ENCODE data around the gene SIK3. TPM values are rescaled to one million over a fixed set of nuclear protein-coding genes. Genes with fewer than 3 reads are reported as not detected.

Gene SIK3
- total RNA-seq, 2 donors from 2014 or later = 37.2 to 43.5 TPM

DNA sequence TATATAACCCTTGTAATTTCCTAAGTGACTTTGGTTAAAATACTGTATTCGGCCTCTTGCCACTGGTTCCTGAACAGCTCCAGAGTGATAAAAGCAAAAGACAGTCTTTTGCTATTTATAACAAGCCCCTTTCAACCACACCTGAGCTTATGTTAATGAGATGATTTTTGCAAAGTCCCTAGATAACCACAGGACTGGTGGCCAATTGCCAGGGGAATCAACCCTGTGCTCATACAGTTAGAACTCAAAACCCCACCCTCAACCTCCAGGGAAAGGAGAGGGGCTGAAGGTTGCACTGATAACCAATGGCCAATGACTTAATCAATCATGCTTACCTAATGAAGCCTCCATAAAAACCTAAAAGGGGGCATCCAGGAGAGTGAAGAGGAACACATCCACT lies 77.9 kb downstream of the SIK3 start:
- no peaks in the 10 kb centered on the region for H3K9me3 ChIP-seq (ENCODE audit: control insufficient read depth, low read length)
- peaks cover 5% of the 10 kb centered on the region for H3K4me1 ChIP-seq (ENCODE audit: control insufficient read depth, insufficient read depth, low read length)
- DNase-seq = no peak
- H3K36me3 Mint-ChIP-seq (ENCODE audit: low read depth) = peaks cover 2% of the 10 kb centered on the region
- H3K27ac Mint-ChIP-seq = no peak overlapping the region
- no peaks in the 10 kb centered on the region for H3K27me3 ChIP-seq (ENCODE audit: control insufficient read depth, insufficient read depth, low read length, poor library complexity, severe bottlenecking)
- H3K9ac ChIP-seq (ENCODE audit: extremely low read depth, low read length, poor library complexity, severe bottlenecking) = no peak overlapping the region
- H3K4me3 Mint-ChIP-seq = no peak overlapping the region
- peaks cover 5% of the 10 kb centered on the region for H3K36me3 ChIP-seq (ENCODE audit: control insufficient read depth, insufficient read depth, low read length)
- no peaks in the 10 kb centered on the region for H3K27me3 Mint-ChIP-seq (ENCODE audit: insufficient read depth)
- WGBS, 2 experiments (ENCODE audit: insufficient coverage in 1 of 2, insufficient read length in 1 of 2) = 94% methylated on average over 1 of the region's 1 CpG; no CpG with 5 or more reads in 1 of the 2 experiments
- TF ChIP-seq CTCF (conservative IDR thresholded peaks at IDR 0.05) = no peak
- no peak overlapping the region for H3K4me3 ChIP-seq (ENCODE audit: low read length)
- H3K4me1 Mint-ChIP-seq = peaks cover 33% of the 10 kb centered on the region
- H3K27ac ChIP-seq (ENCODE audit: low read depth, low read length) = no peak overlapping the region
- H3K9me3 Mint-ChIP-seq = no peaks in the 10 kb centered on the region

DNA sequence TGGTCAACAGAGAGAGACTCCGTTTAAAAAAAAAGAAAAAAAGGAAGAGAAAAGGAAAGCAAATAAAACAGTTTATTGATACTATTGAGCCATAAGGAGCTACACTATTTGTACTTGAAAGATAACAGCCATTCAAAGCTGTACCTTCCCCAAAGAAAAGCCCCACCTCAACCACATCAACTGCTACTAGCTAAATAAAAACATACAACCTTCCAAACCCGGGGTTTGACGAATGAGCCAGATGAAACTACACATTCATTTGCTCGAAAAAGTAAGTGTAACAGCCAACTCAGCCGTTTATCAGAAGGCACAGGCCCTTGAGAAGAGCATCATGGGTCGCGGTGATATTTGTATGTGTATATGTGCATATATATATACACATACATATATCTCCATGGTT lies 78.4 kb downstream of the SIK3 start:
- H3K4me3 ChIP-seq (ENCODE audit: low read length) = no peak overlapping the region
- peaks cover 5% of the 10 kb centered on the region for H3K36me3 ChIP-seq (ENCODE audit: control insufficient read depth, insufficient read depth, low read length)
- H3K27me3 Mint-ChIP-seq (ENCODE audit: insufficient read depth) = no peaks in the 10 kb centered on the region
- H3K4me1 Mint-ChIP-seq = peaks cover 32% of the 10 kb centered on the region
- no peak for TF ChIP-seq CTCF (conservative IDR thresholded peaks at IDR 0.05)
- no peaks in the 10 kb centered on the region for H3K27me3 ChIP-seq (ENCODE audit: control insufficient read depth, insufficient read depth, low read length, poor library complexity, severe bottlenecking)
- H3K27ac Mint-ChIP-seq = no peak overlapping the region
- DNase-seq = no peak
- H3K9me3 Mint-ChIP-seq = no peaks in the 10 kb centered on the region
- H3K36me3 Mint-ChIP-seq (ENCODE audit: low read depth) = peaks cover 2% of the 10 kb centered on the region
- no peak overlapping the region for H3K9ac ChIP-seq (ENCODE audit: extremely low read depth, low read length, poor library complexity, severe bottlenecking)
- peaks cover 5% of the 10 kb centered on the region for H3K4me1 ChIP-seq (ENCODE audit: control insufficient read depth, insufficient read depth, low read length)
- no peak overlapping the region for H3K27ac ChIP-seq (ENCODE audit: low read depth, low read length)
- WGBS, 2 experiments (ENCODE audit: insufficient coverage in 1 of 2, insufficient read length in 1 of 2) = 91% methylated on average over 5 of the region's 7 CpGs; no CpG with 5 or more reads in 1 of the 2 experiments
- H3K9me3 ChIP-seq (ENCODE audit: control insufficient read depth, low read length) = no peaks in the 10 kb centered on the region
- no peak overlapping the region for H3K4me3 Mint-ChIP-seq

DNA sequence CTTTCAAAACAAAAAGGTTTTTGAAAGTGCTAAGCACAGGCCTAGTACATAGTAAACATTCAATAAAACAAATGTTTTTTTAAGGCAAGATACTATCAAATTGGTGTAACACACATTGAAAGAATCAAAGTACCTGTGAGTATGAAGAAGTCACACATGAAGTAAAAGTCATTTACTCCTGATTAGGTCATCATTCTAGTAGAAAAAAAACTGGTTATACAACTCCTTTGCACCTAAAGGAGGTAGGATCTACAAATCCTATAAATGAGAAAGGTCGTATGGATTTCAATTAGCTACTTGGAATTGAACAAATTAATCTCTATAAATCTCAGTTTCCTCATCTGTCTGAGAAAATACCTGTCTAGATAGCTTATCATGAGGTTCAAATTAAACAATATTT lies 80.8 kb downstream of the SIK3 start:
- no peaks in the 10 kb centered on the region for H3K9me3 ChIP-seq (ENCODE audit: control insufficient read depth, low read length)
- 100% methylated on average over 1 of the region's 1 CpG for WGBS, 2 experiments (ENCODE audit: insufficient coverage in 1 of 2, insufficient read length in 1 of 2)
- H3K9ac ChIP-seq (ENCODE audit: extremely low read depth, low read length, poor library complexity, severe bottlenecking) = no peak overlapping the region
- no peak for DNase-seq
- no peak overlapping the region for H3K27ac ChIP-seq (ENCODE audit: low read depth, low read length)
- Mint-ChIP-seq H3K36me3 (ENCODE audit: low read depth) (peaks cover 2% of the 10 kb centered on the region), H3K4me1 (peaks cover 23% of the 10 kb centered on the region), H3K27ac (no peak overlapping the region), H3K4me3 (no peak overlapping the region), H3K27me3 (ENCODE audit: insufficient read depth) (no peaks in the 10 kb centered on the region), H3K9me3 (no peaks in the 10 kb centered on the region)
- H3K4me1 ChIP-seq (ENCODE audit: control insufficient read depth, insufficient read depth, low read length) = peaks cover 5% of the 10 kb centered on the region
- no peak for TF ChIP-seq CTCF (conservative IDR thresholded peaks at IDR 0.05)
- H3K36me3 ChIP-seq (ENCODE audit: control insufficient read depth, insufficient read depth, low read length) = peaks cover 5% of the 10 kb centered on the region
- no peaks in the 10 kb centered on the region for H3K27me3 ChIP-seq (ENCODE audit: control insufficient read depth, insufficient read depth, low read length, poor library complexity, severe bottlenecking)
- H3K4me3 ChIP-seq (ENCODE audit: low read length) = no peak overlapping the region
